Liver (tissue), 9 donors: ENCODE data around the gene CCDC12. TPM values are rescaled to one million over a fixed set of nuclear protein-coding genes. Genes with fewer than 3 reads are reported as not detected.

Experiments used
- DNase-seq: peaks from one replicate; pipeline ENCODE4 v3.0.0-alpha.2; 2017; ENCODE audit warnings: low spot score
- H3K27ac ChIP-seq, 2 donors: one replicate each; pipeline ENCODE4 v1.7.0; 2013; ENCODE audit warnings: inconsistent platforms in 2 of 2, low read length in 2 of 2, control low read depth in 1 of 2, low read depth in 1 of 2, mild to moderate bottlenecking in 1 of 2
- H3K27me3 ChIP-seq, 4 donors: one replicate each; pipeline versions ENCODE4 v1.6.1 to v1.7.0; 2013; ENCODE audit warnings: low read length in 3 of 4, inconsistent platforms in 1 of 4, mild to moderate bottlenecking in 1 of 4, moderate library complexity in 1 of 4; ENCODE audit not compliant: control insufficient read depth in 4 of 4, insufficient read depth in 4 of 4
- H3K36me3 ChIP-seq, 4 donors: one replicate each; pipeline versions ENCODE4 v1.6.1 to v1.7.0; 2013; ENCODE audit warnings: low read length in 3 of 4, mild to moderate bottlenecking in 3 of 4, low read depth in 1 of 4, moderate library complexity in 1 of 4; ENCODE audit not compliant: control insufficient read depth in 4 of 4, insufficient read depth in 3 of 4
- H3K4me1 ChIP-seq, 4 donors: one replicate each; pipeline versions ENCODE4 v1.6.1 to v1.7.0; 2013; ENCODE audit warnings: low read length in 3 of 4, mild to moderate bottlenecking in 3 of 4, moderate library complexity in 1 of 4; ENCODE audit not compliant: control insufficient read depth in 4 of 4, insufficient read depth in 4 of 4
- H3K4me3 ChIP-seq, 3 donors: one replicate each; pipeline versions ENCODE4 v1.6.1 to v1.7.0; 2013; ENCODE audit warnings: low read length in 3 of 3, control low read depth in 1 of 3, low read depth in 1 of 3, mild to moderate bottlenecking in 1 of 3
- H3K9ac ChIP-seq, 2 donors: one replicate each; pipeline ENCODE4 v1.7.0; 2013; ENCODE audit warnings: low read length in 2 of 2, mild to moderate bottlenecking in 2 of 2, moderate library complexity in 2 of 2, control low read depth in 1 of 2, low read depth in 1 of 2
- H3K9me3 ChIP-seq, 4 donors: one replicate each; pipeline versions ENCODE4 v1.6.1 to v1.7.0; 2013; ENCODE audit warnings: low read length in 3 of 4; ENCODE audit not compliant: control insufficient read depth in 4 of 4
- ATF3 ChIP-seq: IDR thresholded peaks from 2 replicates; pipeline ENCODE4 v1.6.1; 2016; ENCODE audit warnings: antibody characterized with exemption
- CTCF ChIP-seq: fragments of 150-350 bp; IDR thresholded peaks from 2 replicates; pipeline ENCODE4 v1.5.1; 2017; ENCODE audit warnings: improper control_type of control experiment, low read depth, low read length; ENCODE audit not compliant: missing input control
- EGR1 ChIP-seq, 2 donors: IDR thresholded peaks; 2 replicates each; pipeline ENCODE4 v1.6.1; 2016 to 2018; ENCODE audit warnings: antibody characterized with exemption in 2 of 2, low read depth in 2 of 2
- FOXA1 ChIP-seq: IDR thresholded peaks from 2 replicates; pipeline ENCODE4 v1.6.1; 2016; ENCODE audit warnings: antibody characterized with exemption
- FOXA2 ChIP-seq: IDR thresholded peaks from 2 replicates; pipeline ENCODE4 v1.6.1; 2016; ENCODE audit warnings: antibody characterized with exemption
- GABPA ChIP-seq, 2 donors: IDR thresholded peaks in 1 of 2; conservative IDR thresholded peaks in 1 of 2; 2 replicates each; pipeline ENCODE4 v1.6.1; 2016; ENCODE audit warnings: antibody characterized with exemption in 2 of 2, mild to moderate bottlenecking in 1 of 2, moderate library complexity in 1 of 2
- HNF4A ChIP-seq, 2 donors: conservative IDR thresholded peaks; 2 replicates each; pipeline ENCODE4 v1.6.1; 2016; ENCODE audit warnings: antibody characterized with exemption in 2 of 2, mild to moderate bottlenecking in 2 of 2
- HNF4G ChIP-seq: IDR thresholded peaks from 2 replicates; pipeline ENCODE4 v1.6.1; 2016; ENCODE audit warnings: antibody characterized with exemption
- JUND ChIP-seq, 2 donors: IDR thresholded peaks; 2 replicates each; pipeline ENCODE4 v1.6.1; 2016; ENCODE audit warnings: antibody characterized with exemption in 2 of 2
- MAX ChIP-seq: IDR thresholded peaks from 2 replicates; pipeline ENCODE4 v1.6.1; 2016; ENCODE audit warnings: antibody characterized with exemption
- NR2F2 ChIP-seq: IDR thresholded peaks from 2 replicates; pipeline ENCODE4 v1.6.1; 2016; ENCODE audit warnings: antibody characterized with exemption
- RAD21 ChIP-seq, 2 donors: IDR thresholded peaks; 2 replicates each; pipeline ENCODE4 v1.6.1; 2016; ENCODE audit warnings: antibody characterized with exemption in 2 of 2, mild to moderate bottlenecking in 2 of 2
- REST ChIP-seq: IDR thresholded peaks from 2 replicates; pipeline ENCODE4 v1.6.1; 2016; ENCODE audit warnings: antibody characterized with exemption, mild to moderate bottlenecking
- RXRA ChIP-seq, 2 donors: IDR thresholded peaks; 2 replicates each; pipeline ENCODE4 v1.6.1; 2017 to 2018; ENCODE audit warnings: antibody characterized with exemption in 2 of 2, mild to moderate bottlenecking in 1 of 2
- SP1 ChIP-seq: IDR thresholded peaks from 2 replicates; pipeline ENCODE4 v1.6.1; 2018; ENCODE audit warnings: antibody characterized with exemption, mild to moderate bottlenecking
- TAF1 ChIP-seq: conservative IDR thresholded peaks from 2 replicates; pipeline ENCODE4 v1.6.1; 2016; ENCODE audit warnings: antibody characterized with exemption, mild to moderate bottlenecking
- YY1 ChIP-seq: IDR thresholded peaks from 2 replicates; pipeline ENCODE4 v1.6.1; 2016; ENCODE audit warnings: antibody characterized with exemption, mild to moderate bottlenecking
- ZBTB33 ChIP-seq: IDR thresholded peaks from 2 replicates; pipeline ENCODE4 v1.6.1; 2016; ENCODE audit warnings: antibody characterized with exemption
- WGBS: extraction: QIAGEN DNeasy Blood & Tissue Kit; methylation state at CpG from one replicate; pipeline ENCODE4 v1.1.7; 2013; 5-methylcytosine and 5-hydroxymethylcytosine counted together
- polyA plus RNA-seq, 2 donors: library from polyadenylated mRNA; stranded (reverse) in 1 of 2; unstranded in 1 of 2; fragments of 200-250 nt in 1 of 2; fragments of >200 nt in 1 of 2; fragmentation: Nextera tagmentation in 1 of 2; extraction: Ambion mirVana in 1 of 2; gene quantifications; one replicate each; pipeline versions ENCODE4 v1.2.1 to v1.2.3, GENCODE V29; 2013 to 2015
- total RNA-seq, 2 donors: library from RNA; depleted of rRNA; stranded (reverse); fragments of >200 nt; gene quantifications; one replicate each; pipeline ENCODE4 v1.2.3, GENCODE V29; 2014
- donor health status: healthy.
- donor health status: healthy.
- donor health status: healthy.
- donor health status: healthy.
- donor health status: healthy.

Gene CCDC12
- total and polyA plus RNA-seq, 4 donors: 8.5 to 35.1 (median 26.6) TPM

GRCh38 chr3:46968783-46969428 is 7.6 kb downstream of the CCDC12 start:
- H3K36me3 ChIP-seq: peaks cover 0 to 2% (median under 1%) of the 10 kb centered on the region in 4 donors
- peak; percentile 81 for TF ChIP-seq HNF4G
- TF ChIP-seq REST: no peak
- peak; percentile 80 for TF ChIP-seq FOXA2
- TF ChIP-seq RXRA (IDR thresholded peaks at IDR 0.05): peak; percentile 89 to 98
- peak; percentile 65 for TF ChIP-seq FOXA1
- peak; percentile 54 to 68 for TF ChIP-seq RAD21 (IDR thresholded peaks at IDR 0.05)
- TF ChIP-seq SP1: peak; percentile 89
- peak; percentile 74 for TF ChIP-seq YY1
- TF ChIP-seq JUND (IDR thresholded peaks at IDR 0.05): peak in 1 of 2 donors; percentile 71
- peak in 1 of 2 donors; percentile 34 for TF ChIP-seq GABPA (IDR thresholded peaks at IDR 0.05 in 1 of 2, conservative IDR thresholded peaks at IDR 0.05 in 1 of 2)
- peak; percentile 59 for TF ChIP-seq ATF3
- TF ChIP-seq ZBTB33: peak; percentile 70
- peak; percentile 94 for TF ChIP-seq MAX
- peak in 1 of 2 donors; percentile 67 for TF ChIP-seq EGR1 (IDR thresholded peaks at IDR 0.05; ENCODE audit: low read depth in 2 of 2)
- no peak for TF ChIP-seq NR2F2
- no peak for TF ChIP-seq TAF1
- TF ChIP-seq HNF4A (conservative IDR thresholded peaks at IDR 0.05): peak; percentile 92 to 94
- TF ChIP-seq CTCF: no peak

More at GRCh38 chr3:46968783-46969428, 7.6 kb downstream of the CCDC12 start:
- 31% methylated on average over 9 of the region's 9 CpGs for WGBS
- Histone ChIP-seq H3K9me3 (no peaks in the 10 kb centered on the region), H3K4me1 (peaks cover 41 to 78% (median 70%) of the 10 kb centered on the region in 4 donors), H3K9ac (no peak overlapping the region), H3K27me3 (no peaks in the 10 kb centered on the region), H3K27ac (peak overlapping the region; percentile 70 to 80), H3K4me3 (no peak overlapping the region)
- no peak for DNase-seq
